Adrenal gland (tissue), 12 donors: Measurements from ENCODE around the gene GNAT2. TPM values are rescaled to one million over a fixed set of nuclear protein-coding genes. Genes with fewer than 3 reads are reported as not detected.

Source experiments
- DNase-seq, 7 donors: peaks; one replicate each; pipeline ENCODE4 v3.0.0-alpha.2; 2019 to 2020
- H3K27ac ChIP-seq, 5 donors: fragments of 200-600 bp; sonication (generic) in 4 of 5; 1 replicate in 3 of 5; 2 replicates in 2 of 5; pipeline versions ENCODE4 v1.5.1 to v1.8.0; 2016 to 2020; ENCODE audit warnings: mild to moderate bottlenecking in 1 of 5
- H3K27me3 ChIP-seq: fragments of 200-600 bp; 2 replicates; pipeline ENCODE4 v1.8.0; 2021
- H3K36me3 ChIP-seq, 2 donors: fragments of 200-600 bp; replicated peaks in 1 of 2; 1 replicate in 1 of 2; 2 replicates in 1 of 2; pipeline versions ENCODE4 v1.5.1 to v1.8.0; 2018 to 2022
- H3K4me1 ChIP-seq, 2 donors: fragments of 200-600 bp; replicated peaks in 1 of 2; 1 replicate in 1 of 2; 2 replicates in 1 of 2; pipeline versions ENCODE4 v1.5.1 to v1.8.0; 2018 to 2021
- H3K4me3 ChIP-seq, 4 donors: fragments of 200-600 bp; sonication (generic) in 3 of 4; one replicate each; pipeline ENCODE4 v1.5.1; 2016 to 2018
- H3K9me3 ChIP-seq, 3 donors: fragments of 200-600 bp; sonication (generic) in 1 of 3; replicated peaks in 1 of 3; 1 replicate in 2 of 3; 2 replicates in 1 of 3; pipeline versions ENCODE4 v1.5.1 to v1.8.0; 2016 to 2021
- CTCF ChIP-seq, 6 experiments: fragments of 450-650 bp in 4 of 6; fragments of 200-600 bp in 2 of 6; sonication (generic) in 1 of 6; IDR thresholded peaks; 1 replicate in 5 of 6; 2 replicates in 1 of 6; pipeline versions ENCODE4 v1.5.1 to v1.8.0; 2016 to 2021; ENCODE audit warnings: antibody characterized with exemption in 6 of 6, mild to moderate bottlenecking in 2 of 6, moderate library complexity in 1 of 6
- POLR2A ChIP-seq, 2 donors: fragments of 450-650 bp; IDR thresholded peaks; one replicate each; pipeline ENCODE4 v1.6.1; 2017; ENCODE audit warnings: antibody characterized with exemption in 2 of 2, mild to moderate bottlenecking in 2 of 2, moderate library complexity in 1 of 2
- WGBS, 4 donors: extraction: QIAGEN DNeasy Blood & Tissue Kit in 2 of 4; methylation state at CpG; one replicate each; pipeline versions ENCODE4 v1.1.5 to v1.1.7; 2013 to 2017; 5-methylcytosine and 5-hydroxymethylcytosine counted together
- intact Hi-C, 2 donors: fragments of 100-400 bp; cut with DNase I; formaldehyde crosslinking; loops; one replicate each; pipeline versions ENCODE4 v1.14.1 to v1.15.0; 2022 to 2023
- polyA plus RNA-seq, 3 donors: library from polyadenylated mRNA; stranded (reverse); fragments of 200-250 nt in 2 of 3; fragments of 350-450 nt in 1 of 3; fragmentation: Illumina TruSeq in 1 of 3; extraction: RNeasy Lipid Tissue Mini Kit (QIAGEN cat#74804) in 1 of 3; gene quantifications; one replicate each; pipeline ENCODE4 v1.2.3, GENCODE V29; 2013 to 2014
- total RNA-seq, 9 donors: library from RNA; depleted of rRNA in 4 of 9; stranded (reverse); fragments of >200 nt in 4 of 9; fragments of 120-200 nt in 1 of 9; fragmentation: NEBNext Ultra II Directional in 1 of 9; extraction: Animal tissue kit (Norgen Biotek cat#: 25700) in 1 of 9; gene quantifications; one replicate each; pipeline versions ENCODE4 v1.1.0 to v1.2.4, GENCODE V29; 2013 to 2023
- donor health status: healthy with polysubstance abuse.
- donor health status: Bipolar disorder and iron deficiency.
- donor health status: DM: yes; HTN: yes; CAD: no.
- donor health status: DM: no; HTN: no; CAD: no.
- donor health status: DM: no; HTN: no; CAD: no.
- donor health status: DM: yes; HTN: yes; CAD: no.

The GNAT2 gene
- total and polyA plus RNA-seq, 12 donors, result 0.22 to 0.95 (median 0.36) TPM; not detected in 7

- Histone ChIP-seq H3K4me1 (peaks cover 0 to 11% of the 10 kb centered on the region in 2 donors), H3K27me3 (no peaks in the 10 kb centered on the region), H3K9me3 (no peaks in the 10 kb centered on the region), H3K36me3 (peaks cover 0 to 11% of the 10 kb centered on the region in 2 donors), H3K4me3 (no peak overlapping the region), H3K27ac (peak overlapping the region in 1 of 5 donors; percentile 39)
- DNase-seq, result peak in 4 of 7 donors; percentile 12 to 50 (median 18)
- TF ChIP-seq CTCF (IDR thresholded peaks at IDR 0.05), result no peak
- TF ChIP-seq POLR2A (IDR thresholded peaks at IDR 0.05), result no peak
- WGBS, 4 donors, result 50 to 65% (median 55%) methylated on average over 13 of the region's 13 CpGs
- intact Hi-C loops, result no loop called here
These were observed 15.6 kb upstream of the GNAT2 start for GRCh38 chr1:109634771-109635750.

DNA sequence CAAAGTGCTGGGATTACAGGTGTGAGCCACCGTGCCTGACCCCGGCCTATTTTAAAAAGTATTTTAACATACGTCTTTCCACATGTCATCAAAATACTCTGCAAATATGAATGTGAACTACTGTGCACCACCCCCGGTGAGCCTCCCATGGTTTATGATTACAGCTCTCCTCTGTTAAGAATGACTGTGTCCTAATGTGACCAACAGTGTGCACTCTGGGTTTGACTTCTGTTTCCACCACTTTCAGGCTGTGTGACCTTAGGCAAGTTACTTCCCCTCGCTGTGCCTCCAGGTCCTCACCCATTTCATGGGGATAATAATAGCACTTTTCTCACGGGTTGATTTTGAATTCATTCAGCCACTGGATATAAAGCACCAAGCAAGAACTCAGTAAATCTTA lies 14.9 kb upstream of the GNAT2 start:
- no peak overlapping the region for H3K4me3 ChIP-seq
- peak in 3 of 7 donors; percentile 8 to 44 (median 12) for DNase-seq
- TF ChIP-seq POLR2A (IDR thresholded peaks at IDR 0.05) (no peak), CTCF (IDR thresholded peaks at IDR 0.05) (no peak)
- no peaks in the 10 kb centered on the region for H3K27me3 ChIP-seq
- intact Hi-C loops, result no loop called here
- peaks cover 0 to 19% of the 10 kb centered on the region in 2 donors for H3K36me3 ChIP-seq
- WGBS, 4 donors, result 68 to 75% (median 73%) methylated on average over 6 of the region's 6 CpGs
- H3K4me1 ChIP-seq, result peaks cover 0 to 11% of the 10 kb centered on the region in 2 donors
- no peaks in the 10 kb centered on the region for H3K9me3 ChIP-seq
- H3K27ac ChIP-seq, result peak overlapping the region in 1 of 5 donors; percentile 39

DNA sequence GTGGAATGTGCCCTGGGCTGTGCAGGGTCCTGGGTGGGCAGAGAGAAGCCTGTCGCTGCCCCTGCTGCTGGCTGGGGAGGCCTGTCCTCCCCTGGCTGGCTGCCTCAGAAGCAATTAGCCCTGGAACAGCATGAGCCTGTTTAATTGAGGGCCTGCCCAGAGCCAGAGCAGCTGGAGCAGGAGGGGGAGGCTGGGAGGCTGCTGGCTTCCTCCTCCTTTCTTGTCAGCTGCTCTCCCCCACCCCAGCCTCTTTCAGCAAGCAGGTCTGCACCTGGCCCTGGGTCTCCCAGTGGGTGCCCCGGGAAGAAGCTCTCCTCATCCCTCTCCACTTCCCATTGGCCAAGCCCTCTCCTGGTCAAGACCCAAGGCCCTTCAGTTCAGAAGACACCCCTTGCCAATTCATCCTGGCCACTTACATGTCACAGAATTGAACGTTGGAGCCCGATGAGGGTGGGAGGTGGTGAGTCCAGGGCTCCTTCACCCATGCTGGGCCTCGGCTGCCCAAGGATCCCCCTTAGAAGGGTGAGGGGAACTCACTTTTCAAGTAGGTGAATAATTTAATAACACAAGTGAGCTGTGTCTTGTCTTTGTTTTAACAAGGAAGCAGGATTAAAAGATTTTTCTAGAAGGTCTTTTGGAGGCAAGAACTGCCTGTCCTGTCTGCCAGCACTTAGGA lies 13.4 kb upstream of the GNAT2 start:
- DNase-seq, result peak in 4 of 7 donors; percentile 5 to 86 (median 20)
- peaks cover 0 to 11% of the 10 kb centered on the region in 2 donors for H3K4me1 ChIP-seq
- H3K36me3 ChIP-seq, result peaks cover 0 to 33% of the 10 kb centered on the region in 2 donors
- TF ChIP-seq CTCF (IDR thresholded peaks at IDR 0.05) (no peak), POLR2A (IDR thresholded peaks at IDR 0.05) (no peak)
- H3K27ac ChIP-seq, result peak overlapping the region in 1 of 5 donors; percentile 68
- H3K9me3 ChIP-seq, result no peaks in the 10 kb centered on the region
- no peaks in the 10 kb centered on the region for H3K27me3 ChIP-seq
- WGBS, 4 donors, result 54 to 70% (median 67%) methylated on average over 4 to 5 of the region's 5 CpGs
- intact Hi-C loops, result no loop called here
- no peak overlapping the region for H3K4me3 ChIP-seq
